WERI-Rb-1 (cell line): ENCODE measurements around the gene TRIM72.
A peak's percentile ranks its signal among the peaks of the same experiment; 100 is the strongest.

Source experiments
- DNase-seq: peaks from one replicate; pipeline ENCODE4 v3.0.0-alpha.2; 2020
- H3K27ac ChIP-seq: fragments of 250-450 bp; sonication (Bioruptor Pico); 2 replicates; pipeline ENCODE4 v1.5.1; 2020; ENCODE audit warnings: mild to moderate bottlenecking, moderate library complexity
- H3K27me3 ChIP-seq: fragments of 250-450 bp; sonication (Bioruptor Pico); 2 replicates; pipeline ENCODE4 v1.5.1; 2021; ENCODE audit warnings: mild to moderate bottlenecking, low read depth, moderate library complexity; ENCODE audit not compliant: insufficient read depth, severe bottlenecking
- H3K36me3 ChIP-seq: fragments of 250-450 bp; sonication (Bioruptor Pico); 2 replicates; pipeline ENCODE4 v1.5.1; 2020; ENCODE audit warnings: mild to moderate bottlenecking, moderate library complexity
- H3K4me3 ChIP-seq: 2 replicates; pipeline ENCODE4 v1.5.1; 2011; ENCODE audit warnings: low read depth, mild to moderate bottlenecking, control low read depth, low read length
- H3K9me3 ChIP-seq: fragments of 250-450 bp; sonication (Bioruptor Pico); 2 replicates; pipeline ENCODE4 v1.5.1; 2021; ENCODE audit warnings: mild to moderate bottlenecking, moderate library complexity; ENCODE audit not compliant: severe bottlenecking
- TF ChIP-seq, protein P1 (sequence below): IDR thresholded peaks from 2 replicates; pipeline ENCODE4 v1.5.1; 2011; ENCODE audit warnings: low read depth, mild to moderate bottlenecking, control low read depth, inconsistent platforms, low read length

Gene TRIM72

DNA sequence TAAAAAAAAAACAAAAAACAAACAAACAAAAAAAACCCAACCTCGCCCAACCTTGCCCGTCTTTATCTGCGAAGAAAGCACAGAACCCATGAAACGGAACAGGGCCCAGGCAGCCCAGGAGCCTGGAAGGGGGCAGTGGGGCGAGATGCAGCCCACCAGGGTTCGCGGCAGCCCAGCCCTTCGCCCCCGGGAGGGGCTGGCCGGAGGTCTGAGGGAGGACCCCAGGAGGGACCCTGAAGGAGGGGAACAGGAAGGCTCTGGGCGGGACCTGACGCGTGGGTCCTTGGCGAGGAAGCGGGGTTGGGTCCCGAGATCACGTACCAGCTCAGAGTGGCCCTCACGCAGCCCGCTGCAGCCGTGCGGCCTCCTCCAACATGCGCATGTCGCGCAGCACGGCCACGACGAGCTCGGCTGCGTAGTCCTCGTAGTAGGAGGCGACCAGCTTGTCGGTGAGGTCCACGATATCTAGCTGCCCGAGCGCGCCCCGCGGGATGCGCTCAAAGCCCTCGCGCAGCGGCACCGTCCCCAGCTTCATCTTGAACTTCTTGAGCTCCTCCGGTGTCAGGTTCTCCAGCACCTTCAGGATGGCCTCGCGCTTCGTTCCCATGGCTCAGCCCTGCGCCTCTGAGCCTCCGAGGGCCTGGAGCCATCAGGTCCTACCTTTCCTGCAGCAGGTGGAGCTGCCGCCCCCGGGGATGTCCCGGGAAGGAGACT is 2.7 kb downstream of the TRIM72 start, which contains the start of gene PYDC1:
PYDC1 (minus strand) TSS at position 714 of the 714 bp plus-strand sequence; CDS start at position 607, 107 bp downstream.
- no peaks in the 10 kb centered on the region for H3K9me3 ChIP-seq
- no peak for DNase-seq
- no peak within 1 kb of the TSS for H3K27ac ChIP-seq
- peak within 1 kb of the TSS; percentile 4; the same call in 1 of the 2 replicates for H3K4me3 ChIP-seq
- H3K36me3 ChIP-seq, result no peaks in the 10 kb centered on the region
- peaks cover 69% of the 10 kb centered on the region for H3K27me3 ChIP-seq
- TF ChIP-seq, protein P1, sequence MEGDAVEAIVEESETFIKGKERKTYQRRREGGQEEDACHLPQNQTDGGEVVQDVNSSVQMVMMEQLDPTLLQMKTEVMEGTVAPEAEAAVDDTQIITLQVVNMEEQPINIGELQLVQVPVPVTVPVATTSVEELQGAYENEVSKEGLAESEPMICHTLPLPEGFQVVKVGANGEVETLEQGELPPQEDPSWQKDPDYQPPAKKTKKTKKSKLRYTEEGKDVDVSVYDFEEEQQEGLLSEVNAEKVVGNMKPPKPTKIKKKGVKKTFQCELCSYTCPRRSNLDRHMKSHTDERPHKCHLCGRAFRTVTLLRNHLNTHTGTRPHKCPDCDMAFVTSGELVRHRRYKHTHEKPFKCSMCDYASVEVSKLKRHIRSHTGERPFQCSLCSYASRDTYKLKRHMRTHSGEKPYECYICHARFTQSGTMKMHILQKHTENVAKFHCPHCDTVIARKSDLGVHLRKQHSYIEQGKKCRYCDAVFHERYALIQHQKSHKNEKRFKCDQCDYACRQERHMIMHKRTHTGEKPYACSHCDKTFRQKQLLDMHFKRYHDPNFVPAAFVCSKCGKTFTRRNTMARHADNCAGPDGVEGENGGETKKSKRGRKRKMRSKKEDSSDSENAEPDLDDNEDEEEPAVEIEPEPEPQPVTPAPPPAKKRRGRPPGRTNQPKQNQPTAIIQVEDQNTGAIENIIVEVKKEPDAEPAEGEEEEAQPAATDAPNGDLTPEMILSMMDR, result no peak

DNA sequence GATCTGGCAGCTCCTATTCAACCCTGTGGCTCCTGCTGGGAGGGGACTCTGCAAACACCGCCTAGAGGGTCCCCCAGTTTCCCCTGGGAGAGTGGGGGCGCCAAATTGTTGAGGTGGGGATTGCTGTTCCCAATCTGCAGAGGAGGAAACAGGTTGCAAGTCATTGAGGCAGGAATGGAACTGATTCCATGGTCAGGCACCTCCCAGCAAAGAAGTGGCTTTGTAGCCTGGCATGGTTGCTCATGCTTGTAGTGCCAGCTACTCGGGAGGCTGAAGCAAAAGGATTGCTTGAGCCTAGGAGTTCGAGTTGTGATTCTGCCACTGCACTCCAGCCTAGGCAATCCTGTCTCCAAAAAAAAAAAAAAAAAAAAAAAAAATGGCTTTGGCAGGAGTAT is 3.2 kb downstream of the TRIM72 start:
- no peak overlapping the region for H3K27ac ChIP-seq
- H3K36me3 ChIP-seq, result no peaks in the 10 kb centered on the region
- no peak overlapping the region for H3K4me3 ChIP-seq
- no peaks in the 10 kb centered on the region for H3K9me3 ChIP-seq
- peaks cover 71% of the 10 kb centered on the region for H3K27me3 ChIP-seq
- TF ChIP-seq, protein P1, result no peak
- no peak for DNase-seq

DNA sequence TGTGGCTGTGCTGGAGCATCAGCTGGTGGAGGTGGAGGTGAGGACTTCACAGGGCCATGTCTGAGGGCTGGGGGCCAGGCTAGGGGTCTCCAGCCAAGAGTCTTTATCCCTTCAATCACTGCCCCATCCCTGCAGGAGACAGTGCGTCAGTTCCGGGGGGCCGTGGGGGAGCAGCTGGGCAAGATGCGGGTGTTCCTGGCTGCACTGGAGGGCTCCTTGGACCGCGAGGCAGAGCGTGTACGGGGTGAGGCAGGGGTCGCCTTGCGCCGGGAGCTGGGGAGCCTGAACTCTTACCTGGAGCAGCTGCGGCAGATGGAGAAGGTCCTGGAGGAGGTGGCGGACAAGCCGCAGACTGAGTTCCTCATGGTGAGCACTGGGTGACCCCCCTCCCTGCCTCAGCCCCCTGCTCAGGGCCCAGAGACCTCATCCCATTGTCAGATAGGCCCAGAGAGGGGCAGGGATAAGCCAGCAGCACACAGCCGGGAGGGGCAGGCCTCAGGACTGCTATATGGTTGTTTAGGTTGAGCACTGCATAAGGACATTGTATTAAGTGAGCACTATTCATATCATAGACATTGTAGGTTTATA is 5.3 kb downstream of the TRIM72 start:
- TF ChIP-seq, protein P1, result no peak
- H3K36me3 ChIP-seq, result no peaks in the 10 kb centered on the region
- peaks cover 65% of the 10 kb centered on the region for H3K27me3 ChIP-seq
- no peak overlapping the region for H3K27ac ChIP-seq
- no peak for DNase-seq
- H3K9me3 ChIP-seq, result no peaks in the 10 kb centered on the region
- no peak overlapping the region for H3K4me3 ChIP-seq

DNA sequence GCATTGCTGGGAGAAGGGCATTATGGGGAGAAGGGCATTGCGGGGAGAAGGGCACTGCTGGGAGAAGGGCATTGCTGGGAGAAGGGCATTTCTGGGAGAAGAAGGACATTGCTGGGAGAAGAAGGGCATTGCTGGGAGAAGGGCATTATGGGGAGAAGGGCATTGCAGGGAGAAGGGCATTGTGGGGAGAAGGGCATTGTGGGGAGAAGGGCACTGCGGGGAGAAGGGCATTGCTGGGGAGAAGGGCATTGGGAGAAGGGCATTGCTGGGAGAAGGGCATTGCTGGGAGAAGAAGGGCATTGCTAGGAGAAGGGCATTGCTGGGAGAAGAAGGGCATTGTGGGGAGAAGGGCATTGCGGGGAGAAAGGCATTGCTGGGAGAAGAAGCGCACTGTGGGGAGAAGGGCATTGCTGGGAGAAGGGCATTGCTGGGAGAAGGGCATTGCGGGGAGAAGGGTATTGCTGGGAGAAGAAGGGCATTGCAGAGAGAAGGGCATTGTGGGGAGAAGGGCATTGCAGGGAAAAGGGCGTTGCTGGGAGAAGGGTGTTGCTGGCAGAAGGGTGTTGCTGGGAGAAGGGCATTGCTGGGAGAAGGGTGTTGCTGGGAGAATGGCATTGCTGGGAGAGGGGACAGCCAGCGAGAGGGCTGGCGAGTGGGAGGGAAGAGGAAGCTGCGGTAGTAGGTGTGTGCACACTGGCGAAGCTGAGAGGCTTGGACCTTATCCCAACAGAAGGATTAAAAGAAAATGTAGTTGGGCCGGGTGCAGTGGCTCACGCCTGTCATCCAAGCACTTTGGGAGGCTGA is 7.6 kb downstream of the TRIM72 start:
- Histone ChIP-seq H3K4me3 (no peak overlapping the region), H3K27ac (no peak overlapping the region), H3K9me3 (no peaks in the 10 kb centered on the region), H3K36me3 (no peaks in the 10 kb centered on the region), H3K27me3 (peaks cover 46% of the 10 kb centered on the region)
- TF ChIP-seq, protein P1, result no peak
- DNase-seq, result no peak

DNA sequence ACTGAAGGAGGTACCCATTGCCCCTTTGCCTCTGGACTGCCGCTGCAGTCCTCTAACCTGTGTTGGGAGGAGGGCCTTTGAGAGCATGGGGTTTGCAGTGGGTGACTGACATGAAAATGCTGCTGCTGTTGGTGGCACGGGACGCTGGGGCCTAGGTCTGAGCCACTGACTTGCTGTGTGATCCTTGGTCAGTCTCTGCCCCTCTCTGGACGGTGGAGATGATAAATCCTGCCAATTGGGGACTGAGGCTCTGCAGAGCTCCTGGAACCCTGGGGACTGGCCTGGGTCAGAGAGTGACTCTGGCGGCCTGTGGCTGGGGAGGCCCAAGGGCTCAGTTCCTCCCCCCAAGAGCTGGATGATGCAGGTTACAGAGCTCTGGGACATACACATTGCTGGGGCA is 9.1 kb downstream of the TRIM72 start:
- no peaks in the 10 kb centered on the region for H3K36me3 ChIP-seq

More for the DNA sequence above, 9.1 kb downstream of the TRIM72 start:
- H3K4me3 ChIP-seq, result no peak overlapping the region
- H3K27ac ChIP-seq, result no peak overlapping the region
- peaks cover 41% of the 10 kb centered on the region for H3K27me3 ChIP-seq
- no peaks in the 10 kb centered on the region for H3K9me3 ChIP-seq
- TF ChIP-seq, protein P1, result no peak
- DNase-seq, result no peak
